ENCODE results near the gene TRAPPC4.
"Not testable (repeated sequence)": the region's sequence is repeated elsewhere in the genome, so short reads cannot be mapped to it uniquely, and the experiment has no call there.

The TRAPPC4 gene

GRCh38 chr11:119014209-119014924 lies 4.2 kb upstream of the TRAPPC4 start:
- DNase-seq: no peak

- DNase-seq: no peak
These were observed 3.4 kb upstream of the TRAPPC4 start for GRCh38 chr11:119015054-119015611.

GRCh38 chr11:119016216-119017009 lies 2.2 kb upstream of the TRAPPC4 start:
- no peak for DNase-seq

- not testable (repeated sequence) for DNase-seq
These were observed 1.2 kb upstream of the TRAPPC4 start for GRCh38 chr11:119017377-119017776.

GRCh38 chr11:119019996-119020395 lies 1.4 kb downstream of the TRAPPC4 start:
- DNase-seq: no peak

- DNase-seq: no peak
These were observed 3.1 kb downstream of the TRAPPC4 start for GRCh38 chr11:119021631-119022030.

- DNase-seq: no peak
These were observed 5.2 kb downstream of the TRAPPC4 start for GRCh38 chr11:119023741-119024140.

GRCh38 chr11:119024430-119025098 lies 6.0 kb downstream of the TRAPPC4 start:
- no peak for DNase-seq

GRCh38 chr11:119025099-119025473 lies 6.5 kb downstream of the TRAPPC4 start:
- DNase-seq: no peak

- DNase-seq: no peak
These were observed 7.0 kb downstream of the TRAPPC4 start for GRCh38 chr11:119025541-119025940.

- DNase-seq: no peak
These were observed 7.6 kb downstream of the TRAPPC4 start for GRCh38 chr11:119025978-119026766.

- DNase-seq: no peak
These were observed 8.4 kb downstream of the TRAPPC4 start for GRCh38 chr11:119026970-119027369.

- DNase-seq: no peak
These were observed 9.2 kb downstream of the TRAPPC4 start for GRCh38 chr11:119027561-119028345.

GRCh38 chr11:119028346-119029068 lies 9.9 kb downstream of the TRAPPC4 start:
- no peak for DNase-seq

GRCh38 chr11:119029069-119029339 lies 10.4 kb downstream of the TRAPPC4 start:
- no peak for DNase-seq

GRCh38 chr11:119029340-119030028 lies 10.9 kb downstream of the TRAPPC4 start:
- peak; percentile 37 for DNase-seq

GRCh38 chr11:119030029-119030328 lies 11.4 kb downstream of the TRAPPC4 start:
- DNase-seq: no peak

- DNase-seq: peak; percentile 99
These were observed 11.9 kb downstream of the TRAPPC4 start, which contains the start of gene SLC37A4 for GRCh38 chr11:119030329-119031047. Gene SLC37A4, minus strand, starts transcription at chr11:119030877.

GRCh38 chr11:119031912-119032280 lies 13.3 kb downstream of the TRAPPC4 start:
- DNase-seq: no peak

- not testable (repeated sequence) for DNase-seq
These were observed 14.9 kb downstream of the TRAPPC4 start for GRCh38 chr11:119033421-119033820.
